IMR-90 (cell line): Measurements from ENCODE around the gene SLC37A1. TPM values are rescaled to one million over a fixed set of nuclear protein-coding genes. Genes with fewer than 3 reads are reported as not detected.

Experiments
- ATAC-seq: fragments of 200-7000 bp; cut with Tn5 transposase; 2 replicates; pipeline ENCODE4 v1.9.1; 2020; ENCODE audit warnings: low read depth, mild to moderate bottlenecking, moderate library complexity
- BruUV-seq: library from RNA; stranded (reverse); fragments of 400-500 nt; replicated peaks from 2 replicates; lab custom pipeline; 2021; lab: Mats Ljungman, UMichigan
- CTCF ChIA-PET: fragments of 300-600 bp; formaldehyde crosslinking; extraction: SDS; loops from one replicate; lab custom pipeline; 2021; ENCODE audit warnings: antibody characterized with exemption; lab: Yijun Ruan, JAX
- POLR2A ChIA-PET: fragments of 300-600 bp; sonication (Branson Sonifier 250); formaldehyde crosslinking; loops from one replicate; lab custom pipeline; 2022; ENCODE audit warnings: antibody characterized with exemption; ENCODE audit not compliant: unreplicated experiment; lab: Charles Lee
- DNase-seq: peaks from one replicate; pipeline ENCODE4 v3.0.0; 2013
- H2AFZ ChIP-seq: replicated peaks from 2 replicates; pipeline ENCODE3; 2013; ENCODE audit warnings: low read length, mild to moderate bottlenecking; ENCODE audit not compliant: poor library complexity
- H2AK5ac ChIP-seq: 2 replicates; pipeline ENCODE4 v1.6.1; 2013; ENCODE audit warnings: low read depth, low read length, inconsistent platforms
- H2AK9ac ChIP-seq: replicated peaks from 2 replicates; pipeline ENCODE3; 2013; ENCODE audit warnings: mild to moderate bottlenecking, low read depth, low read length, moderate library complexity; ENCODE audit not compliant: poor library complexity
- H2BK120ac ChIP-seq: 2 replicates; pipeline ENCODE4 v1.6.1; 2013; ENCODE audit warnings: low read depth, low read length, inconsistent platforms
- H2BK15ac ChIP-seq: 3 replicates; pipeline ENCODE4 v1.6.1; 2013; ENCODE audit warnings: low read depth, low read length, inconsistent platforms
- H2BK20ac ChIP-seq: 2 replicates; pipeline ENCODE4 v1.6.1; 2013; ENCODE audit warnings: low read depth, mild to moderate bottlenecking, inconsistent platforms, low read length, moderate library complexity
- H2BK5ac ChIP-seq: 2 replicates; pipeline ENCODE4 v1.6.1; 2013; ENCODE audit warnings: mild to moderate bottlenecking, low read depth, low read length, inconsistent platforms; ENCODE audit not compliant: poor library complexity, severe bottlenecking
- H3K14ac ChIP-seq: replicated peaks from 2 replicates; pipeline ENCODE4 v1.6.1; 2013; ENCODE audit warnings: low read depth, low read length, inconsistent platforms
- H3K18ac ChIP-seq: 2 replicates; pipeline ENCODE4 v1.6.1; 2013; ENCODE audit warnings: low read depth, low read length, control low read depth
- H3K23ac ChIP-seq: 2 replicates; pipeline ENCODE4 v1.6.1; 2013; ENCODE audit warnings: low read depth, low read length, inconsistent platforms
- H3K27ac ChIP-seq: 2 replicates; pipeline ENCODE4 v1.5.1; 2013; ENCODE audit warnings: mild to moderate bottlenecking, control low read depth, low read length; ENCODE audit not compliant: insufficient read depth
- H3K27me3 ChIP-seq: 2 replicates; pipeline ENCODE4 v1.6.1; 2013; ENCODE audit warnings: low read length; ENCODE audit not compliant: control insufficient read depth, insufficient read depth
- H3K36me3 ChIP-seq: 2 replicates; pipeline ENCODE4 v1.6.1; 2013; ENCODE audit warnings: low read length, mixed read lengths; ENCODE audit not compliant: control insufficient read depth, insufficient read depth
- H3K4ac ChIP-seq: 2 replicates; pipeline ENCODE4 v1.6.1; 2013; ENCODE audit warnings: low read depth, low read length, inconsistent platforms
- H3K4me1 ChIP-seq: 2 replicates; pipeline ENCODE4 v1.6.1; 2013; ENCODE audit warnings: low read length, mixed read lengths; ENCODE audit not compliant: control insufficient read depth, insufficient read depth
- H3K4me2 ChIP-seq: 2 replicates; pipeline ENCODE4 v1.6.1; 2013; ENCODE audit warnings: low read depth, mild to moderate bottlenecking, control low read depth, low read length, moderate library complexity
- H3K4me3 ChIP-seq: 2 replicates; pipeline ENCODE4 v1.5.1; 2013; ENCODE audit warnings: low read depth, mild to moderate bottlenecking, control low read depth, low read length, moderate library complexity; ENCODE audit not compliant: insufficient read depth
- H3K56ac ChIP-seq: 2 replicates; pipeline ENCODE4 v1.6.1; 2013; ENCODE audit warnings: low read length, inconsistent platforms; ENCODE audit not compliant: insufficient read depth; ENCODE audit errors: extremely low read depth
- H3K79me1 ChIP-seq, 2 experiments: 2 replicates each; pipeline ENCODE4 v1.6.1; 2013; ENCODE audit warnings: low read length in 2 of 2, inconsistent platforms in 1 of 2, low read depth in 1 of 2
- H3K9ac ChIP-seq: 2 replicates; pipeline ENCODE4 v1.6.1; 2013; ENCODE audit warnings: low read depth, low read length, control low read depth
- H3K9me1 ChIP-seq: 2 replicates; pipeline ENCODE4 v1.6.1; 2013; ENCODE audit warnings: low read length, inconsistent platforms; ENCODE audit not compliant: insufficient read depth
- H3K9me3 ChIP-seq: 2 replicates; pipeline ENCODE4 v1.6.1; 2013; ENCODE audit warnings: low read length; ENCODE audit not compliant: control insufficient read depth, insufficient read depth
- H4K20me1 ChIP-seq: 2 replicates; pipeline ENCODE4 v1.6.1; 2013; ENCODE audit warnings: low read length, inconsistent platforms; ENCODE audit not compliant: insufficient read depth
- H4K5ac ChIP-seq: 2 replicates; pipeline ENCODE4 v1.6.1; 2013; ENCODE audit warnings: mild to moderate bottlenecking, low read depth, low read length, control low read depth
- H4K8ac ChIP-seq, 2 experiments: 2 replicates each; pipeline ENCODE4 v1.6.1; 2013; ENCODE audit warnings: low read depth in 2 of 2, low read length in 2 of 2, control low read depth in 1 of 2, inconsistent platforms in 1 of 2
- H4K91ac ChIP-seq: 2 replicates; pipeline ENCODE4 v1.6.1; 2013; ENCODE audit warnings: low read depth, low read length, inconsistent platforms; ENCODE audit not compliant: insufficient read depth
- SMC3 ChIP-seq: fragments of 150-350 bp; IDR thresholded peaks from 2 replicates; pipeline ENCODE4 v1.6.1; 2016; ENCODE audit warnings: low read depth, mild to moderate bottlenecking, antibody characterized with exemption, low read length, moderate library complexity
- WGBS, 2 experiments: methylation state at CpG; one replicate each; pipeline versions ENCODE4 v1.1.5 to v1.1.7; 2013; ENCODE audit warnings: missing lambda C conversion rate in 2 of 2; ENCODE audit not compliant: insufficient read length in 1 of 2; ENCODE audit errors: extremely low coverage in 2 of 2; 5-methylcytosine and 5-hydroxymethylcytosine counted together
- dilution Hi-C: fragments of 300-500 bp; cut with HindIII; formaldehyde crosslinking; loops from one replicate; pipeline ENCODE4 v1.14.3; 2018; ENCODE audit warnings: low sequenced_read_pairs; ENCODE audit not compliant: unreplicated experiment
- in situ Hi-C: fragments of 300-500 bp; cut with MboI; formaldehyde crosslinking; loops from 3 replicates; pipeline ENCODE4 v1.14.3; 2019; ENCODE audit warnings: low sequenced_read_pairs, inconsistent platforms, mixed read lengths
- intact Hi-C: fragments of 100-400 bp; cut with micrococcal nuclease; formaldehyde crosslinking; loops from 2 replicates; pipeline ENCODE4 v1.10.0; 2022
- polyA plus RNA-seq, 3 experiments: library from polyadenylated mRNA; depleted of rRNA; stranded (reverse); fragments of >200 nt; gene quantifications; 2 replicates each; pipeline ENCODE4 v1.2.3, GENCODE V29; 2012; ENCODE audit warnings: low replicate concordance in 1 of 3
- total RNA-seq: library from RNA; depleted of rRNA; stranded (reverse); fragments of >200 nt; gene quantifications from 2 replicates; pipeline ENCODE4 v1.2.3, GENCODE V29; 2012

Gene SLC37A1
- total and polyA plus RNA-seq, 2 of the 4 experiments (the other 2 are of a cell fraction), result 0.36 to 0.48 TPM

DNA sequence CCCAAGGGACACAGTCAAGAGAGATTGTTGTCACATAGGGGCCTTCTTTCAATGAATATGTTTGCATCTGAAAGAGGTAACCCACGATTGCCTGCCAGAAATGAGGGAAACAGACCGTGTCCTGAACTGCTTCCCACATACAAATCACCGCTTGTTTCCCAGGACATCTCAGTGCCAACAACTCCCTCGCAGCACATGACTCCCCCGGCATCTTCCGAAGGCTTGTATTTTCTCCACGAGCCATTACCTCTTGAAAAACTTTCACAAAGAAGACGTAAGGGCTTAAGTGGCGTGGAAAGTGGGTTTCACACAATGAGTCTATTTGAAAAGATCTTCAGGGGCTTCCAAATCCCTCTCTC is 108.1 kb downstream of the SLC37A1 start:
- H3K9ac ChIP-seq, result no peak overlapping the region
- H2AFZ ChIP-seq, result no peak overlapping the region
- no TSS peak for BruUV-seq
- ChIA-PET CTCF (no interaction called here), POLR2A (no interaction called here)
- no peak overlapping the region for H3K23ac ChIP-seq
- H3K4me1 ChIP-seq, result no peaks in the 10 kb centered on the region
- H3K9me3 ChIP-seq, result no peaks in the 10 kb centered on the region
- H4K5ac ChIP-seq, result no peak overlapping the region
- H2BK20ac ChIP-seq, result no peak overlapping the region
- no peak for ATAC-seq
- H4K20me1 ChIP-seq, result no peaks in the 10 kb centered on the region
- no peak overlapping the region for H4K8ac ChIP-seq
- H2BK5ac ChIP-seq, result no peak overlapping the region
- no peak overlapping the region for H2BK15ac ChIP-seq
- no peak overlapping the region for H3K14ac ChIP-seq
- no peak overlapping the region for H3K56ac ChIP-seq
- no peaks in the 10 kb centered on the region for H3K36me3 ChIP-seq
- no peak overlapping the region for H2AK5ac ChIP-seq
- in situ Hi-C loops (no loop called here), dilution Hi-C loops (no loop called here), intact Hi-C loops (no loop called here)
- H3K9me1 ChIP-seq, result no peaks in the 10 kb centered on the region
- H3K27me3 ChIP-seq, result peaks cover 53% of the 10 kb centered on the region
- no peak overlapping the region for H3K27ac ChIP-seq
- no peaks in the 10 kb centered on the region for H3K79me1 ChIP-seq
- no peak overlapping the region for H2BK120ac ChIP-seq
- TF ChIP-seq SMC3, result no peak
- no peak overlapping the region for H3K4ac ChIP-seq
- WGBS, 2 experiments, result no CpG with 5 or more reads among the region's 9 CpGs
- no peak for DNase-seq
- no peak overlapping the region for H3K4me2 ChIP-seq
- H3K4me3 ChIP-seq, result no peak overlapping the region
- H3K18ac ChIP-seq, result no peak overlapping the region
- no peak overlapping the region for H4K91ac ChIP-seq
- no peak overlapping the region for H2AK9ac ChIP-seq
